Endothelial cell (in vitro differentiated cells): Measurements from ENCODE around the gene PPP4R2. TPM values are rescaled to one million over a fixed set of nuclear protein-coding genes. Genes with fewer than 3 reads are reported as not detected.

ENCODE experiments used
- DNase-seq: peaks from one replicate; pipeline ENCODE4 v3.0.0; 2021; ENCODE audit warnings: low spot score
- H3K27ac Mint-ChIP-seq: one replicate; pipeline ENCODE4 v1.8.0; 2021; ENCODE audit warnings: mixed read lengths, inconsistent platforms; ENCODE audit not compliant: unreplicated experiment
- H3K27me3 Mint-ChIP-seq: one replicate; pipeline ENCODE4 v1.8.0; 2021; ENCODE audit warnings: mild to moderate bottlenecking, moderate library complexity, mixed read lengths, inconsistent platforms; ENCODE audit not compliant: unreplicated experiment
- H3K36me3 Mint-ChIP-seq: one replicate; pipeline ENCODE4 v1.8.0; 2021; ENCODE audit warnings: mild to moderate bottlenecking, low read depth, mixed read lengths, inconsistent platforms; ENCODE audit not compliant: unreplicated experiment
- H3K4me1 Mint-ChIP-seq: one replicate; pipeline ENCODE4 v1.8.0; 2021; ENCODE audit warnings: mild to moderate bottlenecking, mixed read lengths, inconsistent platforms; ENCODE audit not compliant: unreplicated experiment
- H3K4me3 Mint-ChIP-seq: one replicate; pipeline ENCODE4 v1.8.0; 2021; ENCODE audit warnings: mild to moderate bottlenecking, mixed read lengths, inconsistent platforms; ENCODE audit not compliant: unreplicated experiment
- H3K9me3 Mint-ChIP-seq: one replicate; pipeline ENCODE4 v1.8.0; 2021; ENCODE audit warnings: mixed read lengths, inconsistent platforms; ENCODE audit not compliant: unreplicated experiment
- total RNA-seq: library from RNA; stranded (reverse); fragmentation: NEBNext Ultra II Directional; extraction: Animal tissue kit (Norgen Biotek cat#: 25700); gene quantifications from one replicate; pipeline ENCODE4 v1.2.1, GENCODE V29; 2021; ENCODE audit not compliant: unreplicated experiment
- TF ChIP-seq, protein P1 (sequence below): fragments of 200-600 bp; sonication (generic); IDR thresholded peaks from one replicate; pipeline ENCODE4 v1.5.0; 2021; ENCODE audit warnings: antibody characterized with exemption; ENCODE audit not compliant: unreplicated experiment

Gene PPP4R2
- total RNA-seq, 1 donor from 2014 or later, result 100.0 TPM

DNA sequence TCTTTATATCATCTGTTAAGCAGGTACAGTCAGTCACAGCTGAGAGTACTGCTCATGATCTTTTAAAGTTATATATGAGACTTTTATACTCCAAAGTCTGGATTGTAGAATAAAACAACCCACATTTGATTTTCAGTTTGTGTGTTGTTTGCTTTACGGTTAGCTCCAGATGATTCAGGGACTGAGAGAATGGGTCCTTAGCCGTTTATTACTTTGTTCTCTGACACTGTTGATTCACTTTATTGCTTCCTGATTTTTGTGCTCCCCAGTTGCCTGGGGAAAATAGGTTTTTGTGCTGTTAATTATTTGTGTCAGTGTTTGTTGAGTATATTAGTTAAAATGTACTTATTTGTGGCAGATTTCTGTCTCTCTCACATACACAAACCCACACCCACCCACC is 56.2 kb downstream of the PPP4R2 start:
- H3K27ac Mint-ChIP-seq, result no peak overlapping the region
- H3K4me3 Mint-ChIP-seq, result no peak overlapping the region
- no peak for DNase-seq
- peaks cover 3% of the 10 kb centered on the region for H3K36me3 Mint-ChIP-seq
- peaks cover 2% of the 10 kb centered on the region for H3K4me1 Mint-ChIP-seq
- peaks cover 1% of the 10 kb centered on the region for H3K27me3 Mint-ChIP-seq
- H3K9me3 Mint-ChIP-seq, result no peaks in the 10 kb centered on the region
- TF ChIP-seq, protein P1, sequence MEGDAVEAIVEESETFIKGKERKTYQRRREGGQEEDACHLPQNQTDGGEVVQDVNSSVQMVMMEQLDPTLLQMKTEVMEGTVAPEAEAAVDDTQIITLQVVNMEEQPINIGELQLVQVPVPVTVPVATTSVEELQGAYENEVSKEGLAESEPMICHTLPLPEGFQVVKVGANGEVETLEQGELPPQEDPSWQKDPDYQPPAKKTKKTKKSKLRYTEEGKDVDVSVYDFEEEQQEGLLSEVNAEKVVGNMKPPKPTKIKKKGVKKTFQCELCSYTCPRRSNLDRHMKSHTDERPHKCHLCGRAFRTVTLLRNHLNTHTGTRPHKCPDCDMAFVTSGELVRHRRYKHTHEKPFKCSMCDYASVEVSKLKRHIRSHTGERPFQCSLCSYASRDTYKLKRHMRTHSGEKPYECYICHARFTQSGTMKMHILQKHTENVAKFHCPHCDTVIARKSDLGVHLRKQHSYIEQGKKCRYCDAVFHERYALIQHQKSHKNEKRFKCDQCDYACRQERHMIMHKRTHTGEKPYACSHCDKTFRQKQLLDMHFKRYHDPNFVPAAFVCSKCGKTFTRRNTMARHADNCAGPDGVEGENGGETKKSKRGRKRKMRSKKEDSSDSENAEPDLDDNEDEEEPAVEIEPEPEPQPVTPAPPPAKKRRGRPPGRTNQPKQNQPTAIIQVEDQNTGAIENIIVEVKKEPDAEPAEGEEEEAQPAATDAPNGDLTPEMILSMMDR, result no peak

DNA sequence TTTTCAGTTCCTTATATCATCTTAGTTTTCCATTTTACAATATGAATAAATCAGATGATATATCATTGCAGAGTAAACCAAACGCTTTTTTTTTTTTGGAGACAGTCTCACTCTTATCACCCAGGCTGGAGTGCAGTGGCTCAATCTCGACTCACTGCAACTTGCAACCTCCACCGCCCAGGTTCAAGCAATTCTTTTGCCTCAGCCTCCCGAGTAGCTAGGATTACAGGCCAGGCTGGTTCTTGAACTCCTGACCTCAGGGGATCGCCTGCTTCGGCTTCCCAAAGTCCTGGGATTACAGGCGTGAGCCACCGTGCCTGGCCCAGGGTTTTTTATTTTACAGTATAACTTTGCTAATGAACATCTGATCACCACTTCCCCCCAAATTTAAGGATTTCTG is 59.0 kb downstream of the PPP4R2 start:
- Mint-ChIP-seq H3K27me3 (peaks cover 1% of the 10 kb centered on the region), H3K9me3 (no peaks in the 10 kb centered on the region), H3K4me3 (no peak overlapping the region), H3K36me3 (peaks cover 3% of the 10 kb centered on the region), H3K4me1 (peaks cover 12% of the 10 kb centered on the region), H3K27ac (no peak overlapping the region)
- no peak for DNase-seq
- TF ChIP-seq, protein P1, result no peak

DNA sequence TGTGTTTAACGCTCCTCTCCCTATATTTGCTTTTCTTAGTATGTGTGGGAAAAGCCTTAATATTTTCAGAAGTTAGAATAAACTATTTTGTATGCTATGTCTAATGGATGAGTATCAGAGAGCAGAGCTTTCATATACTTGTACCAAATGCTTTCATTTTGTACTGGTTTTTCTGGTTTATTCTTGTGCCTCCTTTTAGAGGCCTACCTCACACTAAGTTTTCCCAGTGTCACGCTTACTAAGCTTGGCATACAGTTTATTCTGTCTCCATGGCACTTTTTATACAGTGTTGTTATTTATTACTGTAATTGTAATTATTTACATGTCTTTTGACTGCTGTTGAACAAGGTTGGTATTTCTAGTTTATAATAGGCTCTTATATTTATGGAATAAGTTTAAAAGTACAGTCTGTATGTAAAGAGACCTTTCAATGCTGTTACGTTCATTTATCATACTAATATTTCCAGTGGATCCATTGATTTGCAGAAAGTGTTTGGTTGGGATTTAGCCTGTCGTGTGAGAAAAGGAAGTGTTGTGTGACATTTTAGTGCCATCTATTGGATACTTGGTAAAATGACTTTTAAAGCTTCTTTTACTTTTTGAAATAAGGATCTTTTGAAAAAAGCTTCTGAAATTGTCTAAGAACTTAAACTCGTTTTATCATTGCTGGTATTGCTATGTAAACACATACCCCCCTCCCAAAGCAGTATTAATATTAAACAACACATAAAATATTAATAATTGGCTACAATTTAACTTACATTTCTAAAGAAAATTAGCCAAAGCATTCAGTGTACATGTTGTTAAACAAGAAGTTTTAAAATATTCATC is 59.6 kb downstream of the PPP4R2 start:
- peaks cover 1% of the 10 kb centered on the region for H3K27me3 Mint-ChIP-seq
- H3K4me1 Mint-ChIP-seq, result peaks cover 12% of the 10 kb centered on the region
- H3K27ac Mint-ChIP-seq, result peak overlapping the region; percentile 2
- DNase-seq, result no peak
- no peak overlapping the region for H3K4me3 Mint-ChIP-seq
- TF ChIP-seq, protein P1, result no peak
- peaks cover 3% of the 10 kb centered on the region for H3K36me3 Mint-ChIP-seq
- no peaks in the 10 kb centered on the region for H3K9me3 Mint-ChIP-seq

- H3K9me3 Mint-ChIP-seq, result no peaks in the 10 kb centered on the region
- DNase-seq, result no peak
- H3K4me3 Mint-ChIP-seq, result no peak overlapping the region
- H3K36me3 Mint-ChIP-seq, result peaks cover 6% of the 10 kb centered on the region
- peaks cover 12% of the 10 kb centered on the region for H3K4me1 Mint-ChIP-seq
- no peak overlapping the region for H3K27ac Mint-ChIP-seq
- TF ChIP-seq, protein P1, result no peak
- H3K27me3 Mint-ChIP-seq, result peaks cover 1% of the 10 kb centered on the region
These were observed 60.2 kb downstream of the PPP4R2 start for GRCh38 chr3:73056845-73057150.

DNA sequence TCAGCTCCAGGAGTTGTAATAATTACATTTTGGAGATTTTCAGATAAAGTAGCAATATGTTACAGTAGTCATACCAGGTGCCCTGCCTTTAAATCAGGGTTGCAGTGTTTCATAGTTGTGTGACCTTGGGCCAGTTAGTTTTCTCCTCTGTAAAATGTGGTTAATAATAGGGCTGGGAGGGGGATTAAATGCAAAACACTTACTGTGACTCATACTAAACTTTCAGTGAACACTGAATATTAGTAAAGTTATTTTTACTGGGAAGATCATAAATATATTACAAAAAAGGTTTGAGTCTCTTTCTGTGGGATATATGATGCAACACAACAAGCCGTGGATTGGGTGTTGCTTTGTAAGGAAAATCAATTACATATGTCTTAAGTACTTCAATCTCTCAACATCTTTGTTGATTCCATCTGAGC is 63.7 kb downstream of the PPP4R2 start:
- H3K4me3 Mint-ChIP-seq, result no peak overlapping the region
- TF ChIP-seq, protein P1, result no peak
- peaks cover 17% of the 10 kb centered on the region for H3K36me3 Mint-ChIP-seq
- no peak overlapping the region for H3K27ac Mint-ChIP-seq
- peaks cover 11% of the 10 kb centered on the region for H3K4me1 Mint-ChIP-seq
- DNase-seq, result no peak
- H3K27me3 Mint-ChIP-seq, result no peaks in the 10 kb centered on the region
- H3K9me3 Mint-ChIP-seq, result no peaks in the 10 kb centered on the region
